IMR-90 (cell line): ENCODE results near the gene SNRK. TPM values are rescaled to one million over a fixed set of nuclear protein-coding genes. Genes with fewer than 3 reads are reported as not detected.

Experiments
- ATAC-seq: fragments of 200-7000 bp; cut with Tn5 transposase; 2 replicates; pipeline ENCODE4 v1.9.1; 2020; ENCODE audit warnings: low read depth, mild to moderate bottlenecking, moderate library complexity
- BruUV-seq: library from RNA; stranded (reverse); fragments of 400-500 nt; replicated peaks from 2 replicates; lab custom pipeline; 2021; lab: Mats Ljungman, UMichigan
- CTCF ChIA-PET: fragments of 300-600 bp; formaldehyde crosslinking; extraction: SDS; loops from one replicate; lab custom pipeline; 2021; ENCODE audit warnings: antibody characterized with exemption; lab: Yijun Ruan, JAX
- POLR2A ChIA-PET: fragments of 300-600 bp; sonication (Branson Sonifier 250); formaldehyde crosslinking; loops from one replicate; lab custom pipeline; 2022; ENCODE audit warnings: antibody characterized with exemption; ENCODE audit not compliant: unreplicated experiment; lab: Charles Lee
- DNase-seq: peaks from one replicate; pipeline ENCODE4 v3.0.0; 2013
- H2AFZ ChIP-seq: replicated peaks from 2 replicates; pipeline ENCODE3; 2013; ENCODE audit warnings: low read length, mild to moderate bottlenecking; ENCODE audit not compliant: poor library complexity
- H2AK5ac ChIP-seq: 2 replicates; pipeline ENCODE4 v1.6.1; 2013; ENCODE audit warnings: low read depth, low read length, inconsistent platforms
- H2AK9ac ChIP-seq: replicated peaks from 2 replicates; pipeline ENCODE3; 2013; ENCODE audit warnings: mild to moderate bottlenecking, low read depth, low read length, moderate library complexity; ENCODE audit not compliant: poor library complexity
- H2BK120ac ChIP-seq: 2 replicates; pipeline ENCODE4 v1.6.1; 2013; ENCODE audit warnings: low read depth, low read length, inconsistent platforms
- H2BK15ac ChIP-seq: 3 replicates; pipeline ENCODE4 v1.6.1; 2013; ENCODE audit warnings: low read depth, low read length, inconsistent platforms
- H2BK20ac ChIP-seq: 2 replicates; pipeline ENCODE4 v1.6.1; 2013; ENCODE audit warnings: low read depth, mild to moderate bottlenecking, inconsistent platforms, low read length, moderate library complexity
- H2BK5ac ChIP-seq: 2 replicates; pipeline ENCODE4 v1.6.1; 2013; ENCODE audit warnings: mild to moderate bottlenecking, low read depth, low read length, inconsistent platforms; ENCODE audit not compliant: poor library complexity, severe bottlenecking
- H3K14ac ChIP-seq: replicated peaks from 2 replicates; pipeline ENCODE4 v1.6.1; 2013; ENCODE audit warnings: low read depth, low read length, inconsistent platforms
- H3K18ac ChIP-seq: 2 replicates; pipeline ENCODE4 v1.6.1; 2013; ENCODE audit warnings: low read depth, low read length, control low read depth
- H3K23ac ChIP-seq: 2 replicates; pipeline ENCODE4 v1.6.1; 2013; ENCODE audit warnings: low read depth, low read length, inconsistent platforms
- H3K27ac ChIP-seq: 2 replicates; pipeline ENCODE4 v1.5.1; 2013; ENCODE audit warnings: mild to moderate bottlenecking, control low read depth, low read length; ENCODE audit not compliant: insufficient read depth
- H3K27me3 ChIP-seq: 2 replicates; pipeline ENCODE4 v1.6.1; 2013; ENCODE audit warnings: low read length; ENCODE audit not compliant: control insufficient read depth, insufficient read depth
- H3K36me3 ChIP-seq: 2 replicates; pipeline ENCODE4 v1.6.1; 2013; ENCODE audit warnings: low read length, mixed read lengths; ENCODE audit not compliant: control insufficient read depth, insufficient read depth
- H3K4ac ChIP-seq: 2 replicates; pipeline ENCODE4 v1.6.1; 2013; ENCODE audit warnings: low read depth, low read length, inconsistent platforms
- H3K4me1 ChIP-seq: 2 replicates; pipeline ENCODE4 v1.6.1; 2013; ENCODE audit warnings: low read length, mixed read lengths; ENCODE audit not compliant: control insufficient read depth, insufficient read depth
- H3K4me2 ChIP-seq: 2 replicates; pipeline ENCODE4 v1.6.1; 2013; ENCODE audit warnings: low read depth, mild to moderate bottlenecking, control low read depth, low read length, moderate library complexity
- H3K4me3 ChIP-seq: 2 replicates; pipeline ENCODE4 v1.5.1; 2013; ENCODE audit warnings: low read depth, mild to moderate bottlenecking, control low read depth, low read length, moderate library complexity; ENCODE audit not compliant: insufficient read depth
- H3K56ac ChIP-seq: 2 replicates; pipeline ENCODE4 v1.6.1; 2013; ENCODE audit warnings: low read length, inconsistent platforms; ENCODE audit not compliant: insufficient read depth; ENCODE audit errors: extremely low read depth
- H3K79me1 ChIP-seq, 2 experiments: 2 replicates each; pipeline ENCODE4 v1.6.1; 2013; ENCODE audit warnings: low read length in 2 of 2, inconsistent platforms in 1 of 2, low read depth in 1 of 2
- H3K9ac ChIP-seq: 2 replicates; pipeline ENCODE4 v1.6.1; 2013; ENCODE audit warnings: low read depth, low read length, control low read depth
- H3K9me1 ChIP-seq: 2 replicates; pipeline ENCODE4 v1.6.1; 2013; ENCODE audit warnings: low read length, inconsistent platforms; ENCODE audit not compliant: insufficient read depth
- H3K9me3 ChIP-seq: 2 replicates; pipeline ENCODE4 v1.6.1; 2013; ENCODE audit warnings: low read length; ENCODE audit not compliant: control insufficient read depth, insufficient read depth
- H4K20me1 ChIP-seq: 2 replicates; pipeline ENCODE4 v1.6.1; 2013; ENCODE audit warnings: low read length, inconsistent platforms; ENCODE audit not compliant: insufficient read depth
- H4K5ac ChIP-seq: 2 replicates; pipeline ENCODE4 v1.6.1; 2013; ENCODE audit warnings: mild to moderate bottlenecking, low read depth, low read length, control low read depth
- H4K8ac ChIP-seq, 2 experiments: 2 replicates each; pipeline ENCODE4 v1.6.1; 2013; ENCODE audit warnings: low read depth in 2 of 2, low read length in 2 of 2, control low read depth in 1 of 2, inconsistent platforms in 1 of 2
- H4K91ac ChIP-seq: 2 replicates; pipeline ENCODE4 v1.6.1; 2013; ENCODE audit warnings: low read depth, low read length, inconsistent platforms; ENCODE audit not compliant: insufficient read depth
- BHLHE40 ChIP-seq: fragments of 150-350 bp; IDR thresholded peaks from 2 replicates; pipeline ENCODE4 v1.6.1; 2016; ENCODE audit warnings: mild to moderate bottlenecking, low read depth, low read length
- CEBPB ChIP-seq: IDR thresholded peaks from 2 replicates; pipeline ENCODE4 v1.6.1; 2012; ENCODE audit warnings: low read depth, low read length, improper control_type of control experiment
- CHD1 ChIP-seq: IDR thresholded peaks from 2 replicates; pipeline ENCODE4 v1.6.1; 2012; ENCODE audit warnings: low read depth, low read length, improper control_type of control experiment
- CTCF ChIP-seq: conservative IDR thresholded peaks from 2 replicates; pipeline ENCODE4 v1.5.1; 2012; ENCODE audit warnings: mild to moderate bottlenecking, low read depth, low read length, improper control_type of control experiment
- ELK1 ChIP-seq: fragments of 150-350 bp; IDR thresholded peaks from 2 replicates; pipeline ENCODE4 v1.6.1; 2016; ENCODE audit warnings: low read depth, mild to moderate bottlenecking, low read length, moderate library complexity, borderline replicate concordance
- FOS ChIP-seq: fragments of 150-350 bp; IDR thresholded peaks from 2 replicates; pipeline ENCODE4 v1.6.1; 2016; ENCODE audit warnings: low read depth, low read length
- MAFK ChIP-seq: IDR thresholded peaks from 2 replicates; pipeline ENCODE4 v1.6.1; 2012; ENCODE audit warnings: low read depth, low read length, improper control_type of control experiment
- MAZ ChIP-seq: IDR thresholded peaks from 2 replicates; pipeline ENCODE4 v1.6.1; 2012; ENCODE audit warnings: low read depth, mild to moderate bottlenecking, low read length, improper control_type of control experiment, moderate library complexity, borderline replicate concordance
- MXI1 ChIP-seq: IDR thresholded peaks from 2 replicates; pipeline ENCODE4 v1.6.1; 2012; ENCODE audit warnings: low read depth, mild to moderate bottlenecking, low read length, moderate library complexity, borderline replicate concordance
- NFE2L2 ChIP-seq: fragments of 150-350 bp; IDR thresholded peaks from 2 replicates; pipeline ENCODE4 v1.6.1; 2016; ENCODE audit warnings: low read depth, mild to moderate bottlenecking, low read length
- POLR2A ChIP-seq: IDR thresholded peaks from 2 replicates; pipeline ENCODE4 v1.6.1; 2012; ENCODE audit warnings: mild to moderate bottlenecking, low read depth, low read length
- RAD21 ChIP-seq: IDR thresholded peaks from 2 replicates; pipeline ENCODE4 v1.6.1; 2012; ENCODE audit warnings: low read length, improper control_type of control experiment
- RCOR1 ChIP-seq: IDR thresholded peaks from 2 replicates; pipeline ENCODE4 v1.6.1; 2012; ENCODE audit warnings: mild to moderate bottlenecking, low read length, improper control_type of control experiment; ENCODE audit not compliant: insufficient replicate concordance
- RFX5 ChIP-seq: IDR thresholded peaks from 2 replicates; pipeline ENCODE4 v1.8.0; 2012; ENCODE audit warnings: low read depth, mild to moderate bottlenecking, low read length, moderate library complexity
- SMC3 ChIP-seq: fragments of 150-350 bp; IDR thresholded peaks from 2 replicates; pipeline ENCODE4 v1.6.1; 2016; ENCODE audit warnings: low read depth, mild to moderate bottlenecking, antibody characterized with exemption, low read length, moderate library complexity
- USF2 ChIP-seq: fragments of 150-350 bp; IDR thresholded peaks from 2 replicates; pipeline ENCODE4 v1.6.1; 2017; ENCODE audit warnings: mild to moderate bottlenecking, antibody characterized with exemption, low read length, low read depth
- WGBS, 2 experiments: methylation state at CpG; one replicate each; pipeline versions ENCODE4 v1.1.5 to v1.1.7; 2013; ENCODE audit warnings: missing lambda C conversion rate in 2 of 2; ENCODE audit not compliant: insufficient read length in 1 of 2; ENCODE audit errors: extremely low coverage in 2 of 2; 5-methylcytosine and 5-hydroxymethylcytosine counted together
- dilution Hi-C: fragments of 300-500 bp; cut with HindIII; formaldehyde crosslinking; loops from one replicate; pipeline ENCODE4 v1.14.3; 2018; ENCODE audit warnings: low sequenced_read_pairs; ENCODE audit not compliant: unreplicated experiment
- in situ Hi-C: fragments of 300-500 bp; cut with MboI; formaldehyde crosslinking; loops from 3 replicates; pipeline ENCODE4 v1.14.3; 2019; ENCODE audit warnings: low sequenced_read_pairs, inconsistent platforms, mixed read lengths
- intact Hi-C: fragments of 100-400 bp; cut with micrococcal nuclease; formaldehyde crosslinking; loops from 2 replicates; pipeline ENCODE4 v1.10.0; 2022
- polyA plus RNA-seq, 3 experiments: library from polyadenylated mRNA; depleted of rRNA; stranded (reverse); fragments of >200 nt; gene quantifications; 2 replicates each; pipeline ENCODE4 v1.2.3, GENCODE V29; 2012; ENCODE audit warnings: low replicate concordance in 1 of 3
- total RNA-seq: library from RNA; depleted of rRNA; stranded (reverse); fragments of >200 nt; gene quantifications from 2 replicates; pipeline ENCODE4 v1.2.3, GENCODE V29; 2012

SNRK gene
- total and polyA plus RNA-seq, 2 of the 4 experiments (the other 2 are of a cell fraction), result 4.7 to 23.1 TPM

GRCh38 chr3:43366481-43366880, 80.1 kb downstream of the SNRK start:
- Histone ChIP-seq H4K5ac (no peak overlapping the region), H3K9me1 (peaks cover 13% of the 10 kb centered on the region), H3K9ac (no peak overlapping the region), H3K56ac (no peak overlapping the region), H3K14ac (no peak overlapping the region), H4K20me1 (no peaks in the 10 kb centered on the region), H2BK15ac (no peak overlapping the region), H3K36me3 (peaks cover 10% of the 10 kb centered on the region; the same call in 1 of the 2 replicates), H2AK9ac (peak overlapping the region; percentile 14), H3K79me1 (no peaks in the 10 kb centered on the region; a peak in 1 of 4 replicates), H2AFZ (no peak overlapping the region), H3K18ac (no peak overlapping the region), H4K91ac (no peak overlapping the region), H4K8ac (no peak overlapping the region), H3K9me3 (no peaks in the 10 kb centered on the region), H3K4me2 (no peak overlapping the region), H3K27ac (no peak overlapping the region), H2BK5ac (no peak overlapping the region), H3K4ac (no peak overlapping the region), H2BK120ac (no peak overlapping the region), H3K23ac (no peak overlapping the region), H2BK20ac (no peak overlapping the region), H2AK5ac (0 out of 2 replicates have a peak overlapping the region, but pooled peaks have one; percentile 6), H3K27me3 (no peaks in the 10 kb centered on the region), H3K4me1 (peaks cover 7% of the 10 kb centered on the region; the same call in 1 of the 2 replicates), H3K4me3 (no peak overlapping the region)
- 43% methylated on average over 9 of the region's 11 CpGs; no CpG with 5 or more reads in 1 of the 2 experiments for WGBS, 2 experiments
- in situ Hi-C loops, result no loop called here
- POLR2A ChIA-PET, result interaction anchor here (0.5 kb wide), 1 partner anchor 133 kb away, joined by 3 read pairs; no protein-coding TSS in a partner anchor
- dilution Hi-C loops, result no loop called here
- no peak for DNase-seq
- no TSS peak for BruUV-seq
- intact Hi-C loops, result no loop called here
- TF ChIP-seq CTCF (no peak), ELK1 (no peak), NFE2L2 (no peak), FOS (no peak), BHLHE40 (no peak), MXI1 (no peak), CEBPB (no peak), RFX5 (no peak), POLR2A (no peak), RCOR1 (no peak), CHD1 (no peak), USF2 (no peak), MAZ (no peak), RAD21 (no peak), SMC3 (no peak), MAFK (no peak)
- CTCF ChIA-PET, result no interaction called here
- ATAC-seq, result no peak
